SK-N-SH (cell line): Measurements from ENCODE around the gene BPIFA3. TPM values are rescaled to one million over a fixed set of nuclear protein-coding genes. Genes with fewer than 3 reads are reported as not detected.

Experiments
- CTCF ChIA-PET: fragments of 300-600, 350-600 bp; formaldehyde crosslinking; extraction: SDS; loops from one replicate; lab custom pipeline; 2021; lab: Yijun Ruan, JAX
- POLR2A ChIA-PET: fragments of 350-600 bp; sonication (Branson Sonifier 250); formaldehyde crosslinking; extraction: SDS; loops from one replicate; lab custom pipeline; 2020; ENCODE audit warnings: antibody characterized with exemption, inconsistent platforms; lab: Yijun Ruan, JAX
- DNase-seq: peaks from one replicate; pipeline ENCODE4 v3.0.0; 2012
- H2AFZ ChIP-seq: fragments of 200-600 bp; sonication (generic); 2 replicates; pipeline ENCODE4 v1.8.1; 2016; ENCODE audit warnings: antibody characterized with exemption, mild to moderate bottlenecking, low read depth
- H3F3A ChIP-seq: fragments of 200-600 bp; sonication (generic); replicated peaks from 2 replicates; pipeline ENCODE3; 2016; ENCODE audit warnings: antibody characterized with exemption, mild to moderate bottlenecking; ENCODE audit not compliant: insufficient read depth
- H3K27ac ChIP-seq, 2 experiments: fragments of 200-500 bp in 1 of 2; fragments of 200-600 bp in 1 of 2; sonication (Bioruptor generic) in 1 of 2; sonication (generic), shearing (Covaris generic) in 1 of 2; 2 replicates each; pipeline versions ENCODE4 v1.5.1 to v1.6.1; 2014 to 2016; ENCODE audit warnings: low read depth in 2 of 2, inconsistent platforms in 1 of 2, low read length in 1 of 2, mild to moderate bottlenecking in 1 of 2, mixed read lengths in 1 of 2
- H3K27me3 ChIP-seq: fragments of 200-600 bp; sonication (generic), shearing (Covaris generic); 2 replicates; pipeline ENCODE4 v1.6.1; 2016; ENCODE audit warnings: mixed run types; ENCODE audit not compliant: insufficient read depth
- H3K36me3 ChIP-seq, 2 experiments: fragments of 200-500 bp in 1 of 2; fragments of 200-600 bp in 1 of 2; sonication (Bioruptor generic) in 1 of 2; sonication (generic) in 1 of 2; replicated peaks in 1 of 2; 2 replicates each; pipeline versions ENCODE3 to v1.5.1; 2014 to 2016; ENCODE audit warnings: low read length in 1 of 2, mild to moderate bottlenecking in 1 of 2; ENCODE audit not compliant: insufficient read depth in 2 of 2, control insufficient read depth in 1 of 2
- H3K4me1 ChIP-seq, 2 experiments: fragments of 200-500 bp in 1 of 2; fragments of 200-600 bp in 1 of 2; sonication (Bioruptor generic) in 1 of 2; sonication (generic), shearing (Covaris generic) in 1 of 2; 2 replicates each; pipeline versions ENCODE4 v1.5.1 to v1.6.1; 2014 to 2016; ENCODE audit warnings: low read depth in 1 of 2, low read length in 1 of 2, mixed run types in 1 of 2; ENCODE audit not compliant: insufficient read depth in 2 of 2, control insufficient read depth in 1 of 2
- H3K4me2 ChIP-seq: fragments of 200-600 bp; sonication (generic), shearing (Covaris generic); 2 replicates; pipeline ENCODE4 v1.6.1; 2017; ENCODE audit warnings: mixed run types
- H3K4me3 ChIP-seq, 2 experiments: fragments of 200-500 bp in 1 of 2; fragments of 200-600 bp in 1 of 2; sonication (Bioruptor generic) in 1 of 2; sonication (generic), shearing (Covaris generic) in 1 of 2; 2 replicates each; pipeline versions ENCODE4 v1.5.1 to v1.8.1; 2014 to 2016; ENCODE audit warnings: low read depth in 2 of 2, inconsistent platforms in 1 of 2, low read length in 1 of 2, mild to moderate bottlenecking in 1 of 2, mixed read lengths in 1 of 2, moderate library complexity in 1 of 2
- H3K79me2 ChIP-seq: fragments of 200-600 bp; sonication (generic); 2 replicates; pipeline ENCODE4 v1.8.1; 2017; ENCODE audit warnings: mild to moderate bottlenecking; ENCODE audit not compliant: insufficient read depth
- H3K9ac ChIP-seq: fragments of 200-600 bp; sonication (generic); 2 replicates; pipeline ENCODE4 v1.6.1; 2017; ENCODE audit warnings: mixed run types
- H3K9me2 ChIP-seq: fragments of 200-600 bp; sonication (generic); 2 replicates; pipeline ENCODE4 v1.6.1; 2017; ENCODE audit warnings: mixed run types
- H3K9me3 ChIP-seq: fragments of 200-600 bp; sonication (generic); 2 replicates; pipeline ENCODE4 v1.6.1; 2017; ENCODE audit warnings: mixed run types, mild to moderate bottlenecking, moderate library complexity
- H4K20me1 ChIP-seq: fragments of 200-600 bp; sonication (generic); 2 replicates; pipeline ENCODE4 v1.6.1; 2017; ENCODE audit warnings: mild to moderate bottlenecking, mixed run types; ENCODE audit not compliant: insufficient read depth
- CHD2 ChIP-seq: fragments of 150-350 bp; IDR thresholded peaks from 2 replicates; pipeline ENCODE4 v1.6.1; 2018; ENCODE audit warnings: low read length; ENCODE audit not compliant: partially characterized antibody
- CTCF ChIP-seq: fragments of 200-600 bp; sonication (generic); IDR thresholded peaks from 2 replicates; pipeline ENCODE4 v1.6.1; 2017; ENCODE audit warnings: antibody characterized with exemption, mild to moderate bottlenecking, moderate library complexity
- EP300 ChIP-seq, 2 experiments: IDR thresholded peaks; 2 replicates each; pipeline versions ENCODE4 v1.4.0 to v1.6.1; 2012; ENCODE audit warnings: borderline replicate concordance in 1 of 2, low read depth in 1 of 2, low read length in 1 of 2
- EZH2phosphoT487 ChIP-seq: fragments of 200-600 bp; sonication (generic); IDR thresholded peaks from 2 replicates; pipeline ENCODE4 v1.6.1; 2017; ENCODE audit warnings: low read depth, mixed run types, mild to moderate bottlenecking, antibody characterized with exemption, moderate library complexity, borderline replicate concordance
- FOXM1 ChIP-seq: IDR thresholded peaks from 2 replicates; pipeline ENCODE4 v1.4.0; 2012; ENCODE audit warnings: low read depth, mild to moderate bottlenecking
- GABPA ChIP-seq: IDR thresholded peaks from 2 replicates; pipeline ENCODE4 v1.4.0; 2012; ENCODE audit warnings: low read depth, mild to moderate bottlenecking
- JUND ChIP-seq: IDR thresholded peaks from 2 replicates; pipeline ENCODE4 v1.4.0; 2012
- MAX ChIP-seq: IDR thresholded peaks from 2 replicates; pipeline ENCODE4 v1.4.0; 2012; ENCODE audit warnings: low read depth
- PBX3 ChIP-seq: IDR thresholded peaks from 2 replicates; pipeline ENCODE4; 2012
- POLR2AphosphoS5 ChIP-seq: IDR thresholded peaks from 2 replicates; pipeline ENCODE4 v1.6.1; 2012; ENCODE audit warnings: low read depth, low read length
- RAD21 ChIP-seq: IDR thresholded peaks from 2 replicates; pipeline ENCODE4 v1.6.1; 2012; ENCODE audit warnings: mild to moderate bottlenecking, low read length
- REST ChIP-seq: IDR thresholded peaks from 2 replicates; pipeline ENCODE4 v1.6.1; 2012; ENCODE audit warnings: mild to moderate bottlenecking, low read depth, low read length, moderate library complexity
- TCF12 ChIP-seq: IDR thresholded peaks from 2 replicates; pipeline ENCODE4 v1.4.0; 2012
- USF1 ChIP-seq: IDR thresholded peaks from 2 replicates; pipeline ENCODE4 v1.4.0; 2012; ENCODE audit warnings: low read depth, borderline replicate concordance
- YY1 ChIP-seq: IDR thresholded peaks from 2 replicates; pipeline ENCODE4 v1.4.0; 2012; ENCODE audit warnings: low read depth, mild to moderate bottlenecking
- WGBS: methylation state at CpG from one replicate; pipeline ENCODE4 v1.1.6; 2017; ENCODE audit warnings: low lambda C conversion rate; 5-methylcytosine and 5-hydroxymethylcytosine counted together
- polyA plus RNA-seq, 3 experiments: library from polyadenylated mRNA; depleted of rRNA; stranded (reverse); fragments of >200 nt; gene quantifications; 2 replicates each; pipeline ENCODE4 v1.2.3, GENCODE V29; 2012

The BPIFA3 gene
- polyA plus RNA-seq, 1 of the 3 experiments (the other 2 are of a cell fraction), result not detected

GRCh38 chr20:33176101-33176500, 41.1 kb upstream of the BPIFA3 start:
- H3K27me3 ChIP-seq, result no peaks in the 10 kb centered on the region
- H3K79me2 ChIP-seq, result no peaks in the 10 kb centered on the region
- no peaks in the 10 kb centered on the region for H3F3A ChIP-seq
- H3K4me2 ChIP-seq, result no peak overlapping the region
- H3K9ac ChIP-seq, result no peak overlapping the region
- H3K4me1 ChIP-seq, result no peaks in the 10 kb centered on the region
- no peak overlapping the region for H2AFZ ChIP-seq
- H3K27ac ChIP-seq, result no peak overlapping the region
- H4K20me1 ChIP-seq, result no peaks in the 10 kb centered on the region
- POLR2A ChIA-PET, result no interaction called here
- CTCF ChIA-PET, result interaction anchor here (0.8 kb wide), 1 partner anchor 36 kb away, joined by 3 read pairs; no protein-coding TSS in a partner anchor
- H3K9me3 ChIP-seq, result no peaks in the 10 kb centered on the region
- H3K9me2 ChIP-seq, result no peaks in the 10 kb centered on the region
- TF ChIP-seq CTCF (no peak), POLR2AphosphoS5 (no peak), EP300 (IDR thresholded peaks at IDR 0.05; ENCODE audit: borderline replicate concordance in 1 of 2, low read depth in 1 of 2, low read length in 1 of 2) (no peak), USF1 (no peak), YY1 (no peak), REST (no peak), JUND (no peak), TCF12 (no peak), FOXM1 (no peak), PBX3 (no peak)
- H3K4me3 ChIP-seq, result no peak overlapping the region
- no peaks in the 10 kb centered on the region for H3K36me3 ChIP-seq
- 11% methylated on average over 2 of the region's 3 CpGs for WGBS
- DNase-seq, result no peak

GRCh38 chr20:33177866-33178265, 39.3 kb upstream of the BPIFA3 start:
- Histone ChIP-seq H3K36me3 (no peaks in the 10 kb centered on the region), H3K27me3 (no peaks in the 10 kb centered on the region), H3K9me3 (no peaks in the 10 kb centered on the region), H3K27ac (no peak overlapping the region), H3F3A (no peaks in the 10 kb centered on the region), H3K4me1 (no peaks in the 10 kb centered on the region), H3K9ac (no peak overlapping the region), H2AFZ (no peak overlapping the region), H3K4me2 (no peak overlapping the region), H3K4me3 (no peak overlapping the region), H3K79me2 (no peaks in the 10 kb centered on the region), H3K9me2 (no peaks in the 10 kb centered on the region), H4K20me1 (no peaks in the 10 kb centered on the region)
- POLR2A ChIA-PET, result no interaction called here
- DNase-seq, result no peak
- TF ChIP-seq MAX (no peak), GABPA (no peak), PBX3 (no peak), RAD21 (no peak), FOXM1 (no peak), CHD2 (no peak), JUND (no peak), EZH2phosphoT487 (no peak)
- CTCF ChIA-PET, result no interaction called here
- WGBS, result 41% methylated on average over 9 of the region's 9 CpGs
